HCT116 (cell line): ENCODE results near the gene ERAP2. TPM values are rescaled to one million over a fixed set of nuclear protein-coding genes. Genes with fewer than 3 reads are reported as not detected.

Experiments
- ATAC-seq: fragments of 200-7000 bp; cut with Tn5 transposase; 2 replicates; pipeline ENCODE4 v1.9.1; 2020; ENCODE audit warnings: mild to moderate bottlenecking, moderate library complexity
- BruUV-seq: library from RNA; stranded (reverse); fragments of 400-500 nt; replicated peaks from 2 replicates; lab custom pipeline; 2021; lab: Mats Ljungman, UMichigan
- CTCF ChIA-PET: fragments of 300-600 bp; sonication (Branson Sonifier 250); formaldehyde crosslinking; loops from one replicate; lab custom pipeline; 2021; ENCODE audit warnings: antibody characterized with exemption; lab: Charles Lee
- POLR2A ChIA-PET: fragments of 300-600, 350-600 bp; sonication (Branson Sonifier 250); formaldehyde crosslinking; loops from one replicate; lab custom pipeline; 2021; ENCODE audit warnings: antibody characterized with exemption; lab: Charles Lee
- RAD21 ChIA-PET, 2 experiments: fragments of 300-600 bp; sonication (Branson Sonifier 250); formaldehyde crosslinking; loops; one replicate each; lab custom pipeline; 2023; ENCODE audit warnings: low total read pairs in 2 of 2; ENCODE audit not compliant: uncharacterized antibody in 2 of 2, unreplicated experiment in 2 of 2, low non-redundant PET in 1 of 2; lab: Charles Lee
- DNase-seq: peaks from one replicate; pipeline ENCODE4 v3.0.0-alpha.2; 2010; ENCODE audit warnings: low read depth, low spot score
- H2AFZ ChIP-seq: fragments of 200-600 bp; shearing (Covaris generic), sonication (generic); 2 replicates; pipeline ENCODE4 v1.6.1; 2017; ENCODE audit warnings: low read depth, mixed run types, mixed read lengths, antibody characterized with exemption, low read length; ENCODE audit not compliant: poor library complexity, severe bottlenecking
- H3K27ac ChIP-seq: 2 replicates; pipeline ENCODE4 v1.5.1; 2012; ENCODE audit warnings: low read depth, low read length
- H3K27me3 ChIP-seq: fragments of 200-600 bp; sonication (generic); 2 replicates; pipeline ENCODE4 v1.6.1; 2016; ENCODE audit warnings: mixed run types, low read length, mixed read lengths; ENCODE audit not compliant: insufficient read depth
- H3K36me3 ChIP-seq, 2 experiments: fragments of 200-500 bp in 1 of 2; fragments of 200-600 bp in 1 of 2; sonication (Bioruptor generic) in 1 of 2; sonication (generic) in 1 of 2; 2 replicates each; pipeline versions ENCODE4 v1.5.1 to v1.6.1; 2014 to 2016; ENCODE audit warnings: low read length in 2 of 2, inconsistent platforms in 1 of 2, mixed read lengths in 1 of 2, mixed run types in 1 of 2; ENCODE audit not compliant: insufficient read depth in 2 of 2, control insufficient read depth in 1 of 2
- H3K4me1 ChIP-seq, 2 experiments: fragments of 200-600 bp in 1 of 2; sonication (generic) in 1 of 2; 2 replicates each; pipeline versions ENCODE4 v1.5.1 to v1.6.1; 2012 to 2017; ENCODE audit warnings: low read length in 2 of 2, inconsistent platforms in 1 of 2, mild to moderate bottlenecking in 1 of 2, mixed read lengths in 1 of 2, mixed run types in 1 of 2, moderate library complexity in 1 of 2; ENCODE audit not compliant: insufficient read depth in 2 of 2, control insufficient read depth in 1 of 2
- H3K4me2 ChIP-seq: fragments of 200-600 bp; sonication (generic); 2 replicates; pipeline ENCODE4 v1.6.1; 2017; ENCODE audit warnings: mixed run types, low read length, mixed read lengths
- H3K4me3 ChIP-seq, 2 experiments: fragments of 200-600 bp in 1 of 2; sonication (generic) in 1 of 2; replicated peaks in 1 of 2; 2 replicates each; pipeline ENCODE4 v1.5.1; 2011 to 2016; ENCODE audit warnings: low read length in 2 of 2, control low read depth in 1 of 2, low read depth in 1 of 2, mild to moderate bottlenecking in 1 of 2, mixed read lengths in 1 of 2, mixed run types in 1 of 2
- H3K79me2 ChIP-seq: fragments of 200-600 bp; sonication (generic); 2 replicates; pipeline ENCODE4 v1.6.1; 2017; ENCODE audit warnings: mild to moderate bottlenecking, mixed run types, low read length, moderate library complexity, mixed read lengths; ENCODE audit not compliant: insufficient read depth
- H3K9ac ChIP-seq: fragments of 200-600 bp; sonication (generic); 2 replicates; pipeline ENCODE4 v1.6.1; 2016; ENCODE audit warnings: low read length, mixed read lengths
- H3K9me2 ChIP-seq: fragments of 200-600 bp; sonication (generic), shearing (Covaris generic); 2 replicates; pipeline ENCODE4 v1.6.1; 2017; ENCODE audit warnings: mixed run types, mild to moderate bottlenecking, moderate library complexity; ENCODE audit not compliant: insufficient read depth
- H3K9me3 ChIP-seq, 2 experiments: fragments of 200-500 bp in 1 of 2; fragments of 200-600 bp in 1 of 2; sonication (Bioruptor generic) in 1 of 2; sonication (generic) in 1 of 2; 2 replicates each; pipeline ENCODE4 v1.6.1; 2014 to 2017; ENCODE audit warnings: low read length in 2 of 2, mixed read lengths in 2 of 2, inconsistent platforms in 1 of 2, low read depth in 1 of 2, mild to moderate bottlenecking in 1 of 2, mixed run types in 1 of 2, moderate library complexity in 1 of 2; ENCODE audit not compliant: control insufficient read depth in 1 of 2, insufficient read depth in 1 of 2
- H4K20me1 ChIP-seq: fragments of 200-600 bp; sonication (generic), shearing (Covaris generic); 2 replicates; pipeline ENCODE4 v1.6.1; 2017; ENCODE audit warnings: mixed run types, mild to moderate bottlenecking, moderate library complexity; ENCODE audit not compliant: insufficient read depth
- CBX3 ChIP-seq: IDR thresholded peaks from 2 replicates; pipeline ENCODE4 v1.6.1; 2012; ENCODE audit warnings: low read depth
- EZH2 ChIP-seq: fragments of 200-600 bp; sonication (generic); IDR thresholded peaks from 2 replicates; pipeline ENCODE4 v1.6.1; 2017; ENCODE audit warnings: antibody characterized with exemption, mixed run types
- SIN3A ChIP-seq: IDR thresholded peaks from 2 replicates; pipeline ENCODE4 v1.6.1; 2012; ENCODE audit warnings: low read depth
- TCF7L2 ChIP-seq: IDR thresholded peaks from 2 replicates; pipeline ENCODE4 v1.7.0; 2011; ENCODE audit warnings: borderline replicate concordance, inconsistent platforms; ENCODE audit not compliant: insufficient read depth, insufficient read length; ENCODE audit errors: extremely low read depth
- intact Hi-C: fragments of 100-400 bp; cut with micrococcal nuclease; formaldehyde crosslinking; loops from 2 replicates; pipeline ENCODE4 v1.10.0; 2022
- total RNA-seq: library from RNA; stranded (reverse); gene quantifications from one replicate; pipeline ENCODE4 v1.2.1, GENCODE V29; 2021; ENCODE audit not compliant: unreplicated experiment
- TF ChIP-seq, protein P1 (sequence below): IDR thresholded peaks from 2 replicates; pipeline ENCODE4 v1.6.1; 2012
- TF ChIP-seq, protein P2 (sequence below), 3 experiments: fragments of 200-600 bp in 1 of 3; sonication (generic) in 1 of 3; IDR thresholded peaks in 2 of 3; conservative IDR thresholded peaks in 1 of 3; 2 replicates each; pipeline ENCODE4 v1.5.1; 2012 to 2017; ENCODE audit warnings: low read depth in 2 of 3, low read length in 2 of 3, antibody characterized with exemption in 1 of 3, borderline replicate concordance in 1 of 3, control low read depth in 1 of 3, mild to moderate bottlenecking in 1 of 3, mixed read lengths in 1 of 3, mixed run types in 1 of 3, moderate library complexity in 1 of 3; ENCODE audit not compliant: insufficient read depth in 1 of 3
- TF ChIP-seq, protein P3 (sequence below): IDR thresholded peaks from 2 replicates; pipeline ENCODE4 v1.6.1; 2012; ENCODE audit warnings: low read depth

The ERAP2 gene
- total RNA-seq, 1 experiment from 2014 or later: 2.2 TPM

DNA sequence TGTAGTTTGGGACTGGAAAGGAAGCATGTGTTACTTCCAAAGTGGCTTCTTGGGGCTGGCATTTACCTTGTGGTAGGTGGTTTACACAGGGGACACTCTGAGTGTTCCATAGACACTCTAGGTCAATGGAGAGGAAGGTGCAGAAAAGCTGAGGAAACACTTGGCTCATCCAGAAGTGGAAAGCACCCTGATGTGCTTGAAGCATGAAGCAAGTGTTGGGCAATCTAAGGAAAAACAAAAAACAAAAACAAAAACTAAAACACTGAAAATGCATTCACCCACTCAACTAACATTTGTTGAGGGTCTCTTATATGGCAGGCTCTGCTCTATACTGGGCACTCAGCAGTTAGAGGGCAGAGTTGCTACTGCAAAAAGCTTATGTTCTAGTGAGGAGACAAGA lies 2.9 kb upstream of the ERAP2 start:
- Histone ChIP-seq H3K4me2 (no peak overlapping the region), H3K9me3 (no peaks in the 10 kb centered on the region), H3K4me3 (no peak overlapping the region), H3K27ac (no peak overlapping the region), H3K9ac (no peak overlapping the region), H3K79me2 (no peaks in the 10 kb centered on the region), H4K20me1 (no peaks in the 10 kb centered on the region), H3K9me2 (no peaks in the 10 kb centered on the region), H3K36me3 (no peaks in the 10 kb centered on the region), H3K27me3 (no peaks in the 10 kb centered on the region), H2AFZ (no peak overlapping the region)
- CTCF ChIA-PET: interaction anchor here (0.6 kb wide), 1 partner anchor 109 kb away, joined by 3 read pairs; no protein-coding TSS in a partner anchor
- POLR2A ChIA-PET: no interaction called here
- no TSS peak for BruUV-seq
- RAD21 ChIA-PET: no interaction called here
- ATAC-seq: no peak
- TF ChIP-seq SIN3A (no peak), TCF7L2 (no peak), CBX3 (no peak)
- TF ChIP-seq, protein P1, sequence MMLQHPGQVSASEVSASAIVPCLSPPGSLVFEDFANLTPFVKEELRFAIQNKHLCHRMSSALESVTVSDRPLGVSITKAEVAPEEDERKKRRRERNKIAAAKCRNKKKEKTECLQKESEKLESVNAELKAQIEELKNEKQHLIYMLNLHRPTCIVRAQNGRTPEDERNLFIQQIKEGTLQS: no peak
- TF ChIP-seq, protein P2, sequence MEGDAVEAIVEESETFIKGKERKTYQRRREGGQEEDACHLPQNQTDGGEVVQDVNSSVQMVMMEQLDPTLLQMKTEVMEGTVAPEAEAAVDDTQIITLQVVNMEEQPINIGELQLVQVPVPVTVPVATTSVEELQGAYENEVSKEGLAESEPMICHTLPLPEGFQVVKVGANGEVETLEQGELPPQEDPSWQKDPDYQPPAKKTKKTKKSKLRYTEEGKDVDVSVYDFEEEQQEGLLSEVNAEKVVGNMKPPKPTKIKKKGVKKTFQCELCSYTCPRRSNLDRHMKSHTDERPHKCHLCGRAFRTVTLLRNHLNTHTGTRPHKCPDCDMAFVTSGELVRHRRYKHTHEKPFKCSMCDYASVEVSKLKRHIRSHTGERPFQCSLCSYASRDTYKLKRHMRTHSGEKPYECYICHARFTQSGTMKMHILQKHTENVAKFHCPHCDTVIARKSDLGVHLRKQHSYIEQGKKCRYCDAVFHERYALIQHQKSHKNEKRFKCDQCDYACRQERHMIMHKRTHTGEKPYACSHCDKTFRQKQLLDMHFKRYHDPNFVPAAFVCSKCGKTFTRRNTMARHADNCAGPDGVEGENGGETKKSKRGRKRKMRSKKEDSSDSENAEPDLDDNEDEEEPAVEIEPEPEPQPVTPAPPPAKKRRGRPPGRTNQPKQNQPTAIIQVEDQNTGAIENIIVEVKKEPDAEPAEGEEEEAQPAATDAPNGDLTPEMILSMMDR (IDR thresholded peaks at IDR 0.05 in 2 of 3, conservative IDR thresholded peaks at IDR 0.05 in 1 of 3; ENCODE audit: borderline replicate concordance in 1 of 3, insufficient read depth in 1 of 3, low read depth in 2 of 3, low read length in 2 of 3): no peak
- TF ChIP-seq, all 23 proteins: peak for 0
- intact Hi-C loops: no loop called here
- H3K4me1 ChIP-seq: peaks cover 0 to 13% of the 10 kb centered on the region in 2 experiments; a peak in 1 of 4 replicates
- DNase-seq: no peak

DNA sequence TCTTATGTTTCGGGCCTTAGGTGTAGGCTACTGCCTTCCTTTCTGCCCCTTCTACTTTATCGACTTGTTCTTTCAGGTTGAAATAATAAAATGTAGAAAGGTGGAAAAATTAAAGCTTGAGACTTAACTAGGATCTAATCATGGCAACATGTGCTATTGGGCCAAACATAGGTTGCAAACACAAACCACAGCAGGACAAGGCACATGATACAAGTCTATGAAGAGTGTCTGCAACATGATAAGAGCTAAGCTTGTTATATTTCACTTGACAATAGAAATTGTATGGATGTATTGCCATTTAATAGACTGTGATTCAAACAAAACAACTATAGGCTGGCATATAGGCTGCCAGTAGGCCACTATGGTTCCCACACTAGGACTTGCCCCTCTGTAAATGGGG lies 1.7 kb upstream of the ERAP2 start:
- H3K79me2 ChIP-seq: no peaks in the 10 kb centered on the region
- no TSS peak for BruUV-seq
- H3K9me3 ChIP-seq: no peaks in the 10 kb centered on the region
- RAD21 ChIA-PET: no interaction called here
- CTCF ChIA-PET: interaction anchor here (0.7 kb wide), 1 partner anchor 122 kb away, joined by 3 read pairs; no protein-coding TSS in a partner anchor
- no peaks in the 10 kb centered on the region for H4K20me1 ChIP-seq
- no peaks in the 10 kb centered on the region for H3K9me2 ChIP-seq
- H3K36me3 ChIP-seq: no peaks in the 10 kb centered on the region
- no peak overlapping the region for H3K4me3 ChIP-seq
- no peak overlapping the region for H3K27ac ChIP-seq
- no peak for ATAC-seq
- intact Hi-C loops: loop anchor here (5.0 kb wide), 1 partner anchor 527 kb away; no protein-coding TSS in a partner anchor
- peak overlapping the region; percentile 37 for H2AFZ ChIP-seq
- H3K4me1 ChIP-seq: peaks cover 0 to 13% of the 10 kb centered on the region in 2 experiments; a peak in 1 of 4 replicates
- H3K27me3 ChIP-seq: no peaks in the 10 kb centered on the region
- DNase-seq: no peak
- no peak overlapping the region for H3K4me2 ChIP-seq
- no peak overlapping the region for H3K9ac ChIP-seq
- POLR2A ChIA-PET: no interaction called here
- TF ChIP-seq, protein P2 (IDR thresholded peaks at IDR 0.05 in 2 of 3, conservative IDR thresholded peaks at IDR 0.05 in 1 of 3; ENCODE audit: borderline replicate concordance in 1 of 3, insufficient read depth in 1 of 3, low read depth in 2 of 3, low read length in 2 of 3): no peak
- no peak for TF ChIP-seq CBX3
- TF ChIP-seq SIN3A: no peak
- TF ChIP-seq EZH2: no peak
- TF ChIP-seq, protein P3, sequence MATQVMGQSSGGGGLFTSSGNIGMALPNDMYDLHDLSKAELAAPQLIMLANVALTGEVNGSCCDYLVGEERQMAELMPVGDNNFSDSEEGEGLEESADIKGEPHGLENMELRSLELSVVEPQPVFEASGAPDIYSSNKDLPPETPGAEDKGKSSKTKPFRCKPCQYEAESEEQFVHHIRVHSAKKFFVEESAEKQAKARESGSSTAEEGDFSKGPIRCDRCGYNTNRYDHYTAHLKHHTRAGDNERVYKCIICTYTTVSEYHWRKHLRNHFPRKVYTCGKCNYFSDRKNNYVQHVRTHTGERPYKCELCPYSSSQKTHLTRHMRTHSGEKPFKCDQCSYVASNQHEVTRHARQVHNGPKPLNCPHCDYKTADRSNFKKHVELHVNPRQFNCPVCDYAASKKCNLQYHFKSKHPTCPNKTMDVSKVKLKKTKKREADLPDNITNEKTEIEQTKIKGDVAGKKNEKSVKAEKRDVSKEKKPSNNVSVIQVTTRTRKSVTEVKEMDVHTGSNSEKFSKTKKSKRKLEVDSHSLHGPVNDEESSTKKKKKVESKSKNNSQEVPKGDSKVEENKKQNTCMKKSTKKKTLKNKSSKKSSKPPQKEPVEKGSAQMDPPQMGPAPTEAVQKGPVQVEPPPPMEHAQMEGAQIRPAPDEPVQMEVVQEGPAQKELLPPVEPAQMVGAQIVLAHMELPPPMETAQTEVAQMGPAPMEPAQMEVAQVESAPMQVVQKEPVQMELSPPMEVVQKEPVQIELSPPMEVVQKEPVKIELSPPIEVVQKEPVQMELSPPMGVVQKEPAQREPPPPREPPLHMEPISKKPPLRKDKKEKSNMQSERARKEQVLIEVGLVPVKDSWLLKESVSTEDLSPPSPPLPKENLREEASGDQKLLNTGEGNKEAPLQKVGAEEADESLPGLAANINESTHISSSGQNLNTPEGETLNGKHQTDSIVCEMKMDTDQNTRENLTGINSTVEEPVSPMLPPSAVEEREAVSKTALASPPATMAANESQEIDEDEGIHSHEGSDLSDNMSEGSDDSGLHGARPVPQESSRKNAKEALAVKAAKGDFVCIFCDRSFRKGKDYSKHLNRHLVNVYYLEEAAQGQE: no peak
